Measurements from ENCODE around the gene ZNF219.

DNA sequence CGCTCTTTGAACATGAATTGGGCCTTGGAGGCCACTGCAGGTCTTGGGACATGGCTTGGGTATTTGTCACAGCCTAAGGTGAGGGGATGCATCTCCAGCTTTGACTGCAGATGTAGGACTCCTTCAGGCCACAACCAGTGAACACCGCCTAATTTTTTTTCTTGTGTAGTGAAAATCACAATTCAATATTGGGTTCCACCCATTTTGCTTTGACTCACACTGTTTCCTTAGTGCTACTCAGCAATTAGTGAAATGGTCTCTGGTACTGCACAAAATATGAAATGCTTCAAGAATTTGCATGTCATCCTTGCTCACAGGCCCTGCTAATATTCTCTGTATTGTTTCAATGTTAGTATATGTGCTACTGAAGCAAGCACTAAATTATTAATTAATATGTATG, 14.9 kb upstream of the ZNF219 start:
- TF ChIP-seq CTCF (IDR thresholded peaks at IDR 0.05) (no peak), POLR2AphosphoS5 (IDR thresholded peaks at IDR 0.05) (no peak), POLR2A (IDR thresholded peaks at IDR 0.05) (no peak)
